WTC11 (cell line): ENCODE data around the gene RPP14.

Experiments used
- FOXP1 ChIP-seq: sonication (generic); formaldehyde crosslinking; IDR thresholded peaks from 2 replicates; pipeline ENCODE4 v1.8.0; 2022; ENCODE audit warnings: missing genetic modification reagents, mild to moderate bottlenecking, moderate library complexity, borderline replicate concordance
- KAT7 ChIP-seq: sonication (generic); formaldehyde crosslinking; IDR thresholded peaks from 2 replicates; pipeline ENCODE4 v1.8.1; 2023; ENCODE audit warnings: missing genetic modification reagents, mild to moderate bottlenecking, borderline replicate concordance
- SP1 ChIP-seq: sonication (generic); formaldehyde crosslinking; conservative IDR thresholded peaks from 2 replicates; pipeline ENCODE4 v1.8.1; 2022; ENCODE audit warnings: missing genetic modification reagents
- ZNF423 ChIP-seq: fragments of 250-450 bp; sonication (Bioruptor Pico); IDR thresholded peaks from 2 replicates; pipeline ENCODE4 v2.1.2; 2022; ENCODE audit warnings: mild to moderate bottlenecking, moderate library complexity
- TF ChIP-seq, protein P1 (sequence below): sonication (generic); formaldehyde crosslinking; IDR thresholded peaks from 2 replicates; pipeline ENCODE4 v1.8.0; 2022; ENCODE audit warnings: mild to moderate bottlenecking, missing genetic modification reagents
- TF ChIP-seq, protein P2 (sequence below): sonication (generic); formaldehyde crosslinking; IDR thresholded peaks from 2 replicates; pipeline ENCODE4 v1.8.1; 2023; ENCODE audit warnings: mild to moderate bottlenecking, missing genetic modification reagents
- TF ChIP-seq, protein P3 (sequence below): fragments of 200-600 bp; IDR thresholded peaks from 2 replicates; pipeline ENCODE4 v1.8.0; 2022; ENCODE audit warnings: antibody characterized with exemption
- TF ChIP-seq, protein P4 (sequence below): sonication (generic); formaldehyde crosslinking; IDR thresholded peaks from 2 replicates; pipeline ENCODE4 v1.8.1; 2023; ENCODE audit warnings: mild to moderate bottlenecking, missing genetic modification reagents, moderate library complexity
- TF ChIP-seq, protein P5 (sequence below): sonication (generic); formaldehyde crosslinking; IDR thresholded peaks from 2 replicates; pipeline ENCODE4 v1.8.1; 2023; ENCODE audit warnings: mild to moderate bottlenecking, missing genetic modification reagents, borderline replicate concordance
- TF ChIP-seq, protein P6 (sequence below): sonication (generic); formaldehyde crosslinking; IDR thresholded peaks from 2 replicates; pipeline ENCODE4 v1.8.1; 2023; ENCODE audit warnings: mild to moderate bottlenecking, moderate library complexity, missing genetic modification reagents
- TF ChIP-seq, protein P7 (sequence below): sonication (generic); formaldehyde crosslinking; IDR thresholded peaks from 2 replicates; pipeline ENCODE4 v1.8.0; 2022; ENCODE audit warnings: mild to moderate bottlenecking, missing genetic modification reagents
- TF ChIP-seq, protein P8 (sequence below): sonication (generic); formaldehyde crosslinking; IDR thresholded peaks from 2 replicates; pipeline ENCODE4 v1.8.0; 2023; ENCODE audit warnings: missing genetic modification reagents

DNA sequence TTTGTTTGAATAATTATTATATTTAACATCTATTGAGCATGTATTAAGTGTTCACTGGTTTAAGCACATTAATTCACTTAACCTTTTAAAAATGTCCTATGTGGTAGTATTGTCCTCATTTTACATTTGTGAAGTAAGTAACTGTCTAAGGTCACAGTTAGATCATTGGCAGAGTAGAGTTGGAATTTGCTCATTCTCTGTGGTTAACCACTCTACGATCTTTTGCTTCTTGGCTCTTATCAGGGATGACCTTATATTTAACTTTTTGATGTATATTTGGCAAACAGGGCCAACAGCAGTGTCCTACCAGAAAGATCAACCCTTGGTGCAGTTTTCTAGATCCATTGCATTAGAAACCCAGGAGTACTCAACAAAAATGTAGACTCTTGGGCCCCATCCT, 60.7 kb downstream of the RPP14 start:
- TF ChIP-seq, protein P1, sequence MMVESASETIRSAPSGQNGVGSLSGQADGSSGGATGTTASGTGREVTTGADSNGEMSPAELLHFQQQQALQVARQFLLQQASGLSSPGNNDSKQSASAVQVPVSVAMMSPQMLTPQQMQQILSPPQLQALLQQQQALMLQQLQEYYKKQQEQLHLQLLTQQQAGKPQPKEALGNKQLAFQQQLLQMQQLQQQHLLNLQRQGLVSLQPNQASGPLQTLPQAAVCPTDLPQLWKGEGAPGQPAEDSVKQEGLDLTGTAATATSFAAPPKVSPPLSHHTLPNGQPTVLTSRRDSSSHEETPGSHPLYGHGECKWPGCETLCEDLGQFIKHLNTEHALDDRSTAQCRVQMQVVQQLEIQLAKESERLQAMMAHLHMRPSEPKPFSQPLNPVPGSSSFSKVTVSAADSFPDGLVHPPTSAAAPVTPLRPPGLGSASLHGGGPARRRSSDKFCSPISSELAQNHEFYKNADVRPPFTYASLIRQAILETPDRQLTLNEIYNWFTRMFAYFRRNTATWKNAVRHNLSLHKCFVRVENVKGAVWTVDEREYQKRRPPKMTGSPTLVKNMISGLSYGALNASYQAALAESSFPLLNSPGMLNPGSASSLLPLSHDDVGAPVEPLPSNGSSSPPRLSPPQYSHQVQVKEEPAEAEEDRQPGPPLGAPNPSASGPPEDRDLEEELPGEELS (CRISPR knock-in tag) = no peak
- TF ChIP-seq, protein P2, sequence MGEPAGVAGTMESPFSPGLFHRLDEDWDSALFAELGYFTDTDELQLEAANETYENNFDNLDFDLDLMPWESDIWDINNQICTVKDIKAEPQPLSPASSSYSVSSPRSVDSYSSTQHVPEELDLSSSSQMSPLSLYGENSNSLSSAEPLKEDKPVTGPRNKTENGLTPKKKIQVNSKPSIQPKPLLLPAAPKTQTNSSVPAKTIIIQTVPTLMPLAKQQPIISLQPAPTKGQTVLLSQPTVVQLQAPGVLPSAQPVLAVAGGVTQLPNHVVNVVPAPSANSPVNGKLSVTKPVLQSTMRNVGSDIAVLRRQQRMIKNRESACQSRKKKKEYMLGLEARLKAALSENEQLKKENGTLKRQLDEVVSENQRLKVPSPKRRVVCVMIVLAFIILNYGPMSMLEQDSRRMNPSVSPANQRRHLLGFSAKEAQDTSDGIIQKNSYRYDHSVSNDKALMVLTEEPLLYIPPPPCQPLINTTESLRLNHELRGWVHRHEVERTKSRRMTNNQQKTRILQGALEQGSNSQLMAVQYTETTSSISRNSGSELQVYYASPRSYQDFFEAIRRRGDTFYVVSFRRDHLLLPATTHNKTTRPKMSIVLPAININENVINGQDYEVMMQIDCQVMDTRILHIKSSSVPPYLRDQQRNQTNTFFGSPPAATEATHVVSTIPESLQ (CRISPR knock-in tag) = no peak
- TF ChIP-seq, protein P3, sequence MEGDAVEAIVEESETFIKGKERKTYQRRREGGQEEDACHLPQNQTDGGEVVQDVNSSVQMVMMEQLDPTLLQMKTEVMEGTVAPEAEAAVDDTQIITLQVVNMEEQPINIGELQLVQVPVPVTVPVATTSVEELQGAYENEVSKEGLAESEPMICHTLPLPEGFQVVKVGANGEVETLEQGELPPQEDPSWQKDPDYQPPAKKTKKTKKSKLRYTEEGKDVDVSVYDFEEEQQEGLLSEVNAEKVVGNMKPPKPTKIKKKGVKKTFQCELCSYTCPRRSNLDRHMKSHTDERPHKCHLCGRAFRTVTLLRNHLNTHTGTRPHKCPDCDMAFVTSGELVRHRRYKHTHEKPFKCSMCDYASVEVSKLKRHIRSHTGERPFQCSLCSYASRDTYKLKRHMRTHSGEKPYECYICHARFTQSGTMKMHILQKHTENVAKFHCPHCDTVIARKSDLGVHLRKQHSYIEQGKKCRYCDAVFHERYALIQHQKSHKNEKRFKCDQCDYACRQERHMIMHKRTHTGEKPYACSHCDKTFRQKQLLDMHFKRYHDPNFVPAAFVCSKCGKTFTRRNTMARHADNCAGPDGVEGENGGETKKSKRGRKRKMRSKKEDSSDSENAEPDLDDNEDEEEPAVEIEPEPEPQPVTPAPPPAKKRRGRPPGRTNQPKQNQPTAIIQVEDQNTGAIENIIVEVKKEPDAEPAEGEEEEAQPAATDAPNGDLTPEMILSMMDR = no peak
- TF ChIP-seq, protein P4, sequence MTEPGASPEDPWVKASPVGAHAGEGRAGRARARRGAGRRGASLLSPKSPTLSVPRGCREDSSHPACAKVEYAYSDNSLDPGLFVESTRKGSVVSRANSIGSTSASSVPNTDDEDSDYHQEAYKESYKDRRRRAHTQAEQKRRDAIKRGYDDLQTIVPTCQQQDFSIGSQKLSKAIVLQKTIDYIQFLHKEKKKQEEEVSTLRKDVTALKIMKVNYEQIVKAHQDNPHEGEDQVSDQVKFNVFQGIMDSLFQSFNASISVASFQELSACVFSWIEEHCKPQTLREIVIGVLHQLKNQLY = no peak
- TF ChIP-seq FOXP1 (CRISPR knock-in tag) (no peak), SP1 (no peak), KAT7 (CRISPR knock-in tag) (no peak), ZNF423 (CRISPR knock-in tag) (no peak)
- TF ChIP-seq, protein P5, sequence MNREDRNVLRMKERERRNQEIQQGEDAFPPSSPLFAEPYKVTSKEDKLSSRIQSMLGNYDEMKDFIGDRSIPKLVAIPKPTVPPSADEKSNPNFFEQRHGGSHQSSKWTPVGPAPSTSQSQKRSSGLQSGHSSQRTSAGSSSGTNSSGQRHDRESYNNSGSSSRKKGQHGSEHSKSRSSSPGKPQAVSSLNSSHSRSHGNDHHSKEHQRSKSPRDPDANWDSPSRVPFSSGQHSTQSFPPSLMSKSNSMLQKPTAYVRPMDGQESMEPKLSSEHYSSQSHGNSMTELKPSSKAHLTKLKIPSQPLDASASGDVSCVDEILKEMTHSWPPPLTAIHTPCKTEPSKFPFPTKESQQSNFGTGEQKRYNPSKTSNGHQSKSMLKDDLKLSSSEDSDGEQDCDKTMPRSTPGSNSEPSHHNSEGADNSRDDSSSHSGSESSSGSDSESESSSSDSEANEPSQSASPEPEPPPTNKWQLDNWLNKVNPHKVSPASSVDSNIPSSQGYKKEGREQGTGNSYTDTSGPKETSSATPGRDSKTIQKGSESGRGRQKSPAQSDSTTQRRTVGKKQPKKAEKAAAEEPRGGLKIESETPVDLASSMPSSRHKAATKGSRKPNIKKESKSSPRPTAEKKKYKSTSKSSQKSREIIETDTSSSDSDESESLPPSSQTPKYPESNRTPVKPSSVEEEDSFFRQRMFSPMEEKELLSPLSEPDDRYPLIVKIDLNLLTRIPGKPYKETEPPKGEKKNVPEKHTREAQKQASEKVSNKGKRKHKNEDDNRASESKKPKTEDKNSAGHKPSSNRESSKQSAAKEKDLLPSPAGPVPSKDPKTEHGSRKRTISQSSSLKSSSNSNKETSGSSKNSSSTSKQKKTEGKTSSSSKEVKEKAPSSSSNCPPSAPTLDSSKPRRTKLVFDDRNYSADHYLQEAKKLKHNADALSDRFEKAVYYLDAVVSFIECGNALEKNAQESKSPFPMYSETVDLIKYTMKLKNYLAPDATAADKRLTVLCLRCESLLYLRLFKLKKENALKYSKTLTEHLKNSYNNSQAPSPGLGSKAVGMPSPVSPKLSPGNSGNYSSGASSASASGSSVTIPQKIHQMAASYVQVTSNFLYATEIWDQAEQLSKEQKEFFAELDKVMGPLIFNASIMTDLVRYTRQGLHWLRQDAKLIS (CRISPR knock-in tag) = no peak
- TF ChIP-seq, protein P6, sequence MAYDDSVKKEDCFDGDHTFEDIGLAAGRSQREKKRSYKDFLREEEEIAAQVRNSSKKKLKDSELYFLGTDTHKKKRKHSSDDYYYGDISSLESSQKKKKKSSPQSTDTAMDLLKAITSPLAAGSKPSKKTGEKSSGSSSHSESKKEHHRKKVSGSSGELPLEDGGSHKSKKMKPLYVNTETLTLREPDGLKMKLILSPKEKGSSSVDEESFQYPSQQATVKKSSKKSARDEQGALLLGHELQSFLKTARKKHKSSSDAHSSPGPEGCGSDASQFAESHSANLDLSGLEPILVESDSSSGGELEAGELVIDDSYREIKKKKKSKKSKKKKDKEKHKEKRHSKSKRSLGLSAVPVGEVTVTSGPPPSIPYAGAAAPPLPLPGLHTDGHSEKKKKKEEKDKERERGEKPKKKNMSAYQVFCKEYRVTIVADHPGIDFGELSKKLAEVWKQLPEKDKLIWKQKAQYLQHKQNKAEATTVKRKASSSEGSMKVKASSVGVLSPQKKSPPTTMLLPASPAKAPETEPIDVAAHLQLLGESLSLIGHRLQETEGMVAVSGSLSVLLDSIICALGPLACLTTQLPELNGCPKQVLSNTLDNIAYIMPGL = no peak
- TF ChIP-seq, protein P7, sequence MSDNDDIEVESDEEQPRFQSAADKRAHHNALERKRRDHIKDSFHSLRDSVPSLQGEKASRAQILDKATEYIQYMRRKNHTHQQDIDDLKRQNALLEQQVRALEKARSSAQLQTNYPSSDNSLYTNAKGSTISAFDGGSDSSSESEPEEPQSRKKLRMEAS (CRISPR knock-in tag) = no peak
- TF ChIP-seq, protein P8, sequence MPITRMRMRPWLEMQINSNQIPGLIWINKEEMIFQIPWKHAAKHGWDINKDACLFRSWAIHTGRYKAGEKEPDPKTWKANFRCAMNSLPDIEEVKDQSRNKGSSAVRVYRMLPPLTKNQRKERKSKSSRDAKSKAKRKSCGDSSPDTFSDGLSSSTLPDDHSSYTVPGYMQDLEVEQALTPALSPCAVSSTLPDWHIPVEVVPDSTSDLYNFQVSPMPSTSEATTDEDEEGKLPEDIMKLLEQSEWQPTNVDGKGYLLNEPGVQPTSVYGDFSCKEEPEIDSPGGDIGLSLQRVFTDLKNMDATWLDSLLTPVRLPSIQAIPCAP (CRISPR knock-in tag) = no peak
